HG03097 (cell line): ENCODE results near the gene PLXDC2.

ENCODE experiments used
- ATAC-seq: cut with Tn5 transposase; IDR thresholded peaks from one replicate; pipeline ENCODE4 v1.9.1; 2021; ENCODE audit not compliant: unreplicated experiment, low FRiP score

PLXDC2 gene

DNA sequence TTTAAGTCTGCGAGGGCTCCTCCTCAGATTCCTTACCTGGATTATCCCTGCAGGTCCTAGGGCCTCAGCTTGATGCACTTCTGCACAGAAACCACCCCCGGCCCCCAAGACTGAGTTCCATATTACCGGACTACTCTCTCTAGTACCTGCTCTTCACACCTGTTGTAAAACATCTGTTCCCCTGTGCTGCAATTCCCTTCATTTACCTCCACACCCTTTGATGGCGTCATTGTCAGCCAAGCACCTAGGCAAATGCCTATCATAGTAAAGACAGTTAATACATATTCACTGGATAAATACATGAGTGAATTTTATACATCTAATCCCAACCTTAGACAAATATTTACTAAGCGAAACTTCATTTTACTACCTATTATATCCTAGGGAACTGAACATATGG, 275.5 kb downstream of the PLXDC2 start:
- ATAC-seq = no peak

- no peak for ATAC-seq
These were observed 277.4 kb downstream of the PLXDC2 start for GRCh38 chr10:20093600-20093999.

GRCh38 chr10:20094226-20094976, 278.2 kb downstream of the PLXDC2 start:
- no peak for ATAC-seq

GRCh38 chr10:20100171-20100570, 283.9 kb downstream of the PLXDC2 start:
- no peak for ATAC-seq

GRCh38 chr10:20105236-20105635, 289.0 kb downstream of the PLXDC2 start:
- ATAC-seq = no peak

- ATAC-seq = no peak
These were observed 289.7 kb downstream of the PLXDC2 start for GRCh38 chr10:20105931-20106330.

- ATAC-seq = no peak
These were observed 291.8 kb downstream of the PLXDC2 start for GRCh38 chr10:20108021-20108420.

DNA sequence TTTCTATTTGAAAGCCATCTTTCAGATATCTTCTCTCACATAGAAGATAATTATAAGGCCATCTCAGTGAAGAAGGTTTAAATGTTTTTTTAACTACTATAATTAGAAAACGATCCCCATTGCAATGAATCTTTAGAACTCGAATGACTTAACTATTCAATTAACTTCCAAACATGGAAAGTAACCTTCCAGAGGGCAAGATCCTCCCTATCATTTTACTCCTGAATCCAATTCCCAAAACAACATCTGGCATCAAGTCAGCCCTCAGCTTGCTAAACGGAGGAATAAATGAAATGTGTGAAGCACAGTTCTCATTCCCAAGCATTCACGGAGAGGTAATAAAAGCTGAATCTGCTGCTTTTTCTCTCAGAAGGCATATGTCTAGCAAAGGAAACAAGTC, 293.4 kb downstream of the PLXDC2 start:
- ATAC-seq = no peak

- ATAC-seq = no peak
These were observed 294.2 kb downstream of the PLXDC2 start for GRCh38 chr10:20110125-20111100.

DNA sequence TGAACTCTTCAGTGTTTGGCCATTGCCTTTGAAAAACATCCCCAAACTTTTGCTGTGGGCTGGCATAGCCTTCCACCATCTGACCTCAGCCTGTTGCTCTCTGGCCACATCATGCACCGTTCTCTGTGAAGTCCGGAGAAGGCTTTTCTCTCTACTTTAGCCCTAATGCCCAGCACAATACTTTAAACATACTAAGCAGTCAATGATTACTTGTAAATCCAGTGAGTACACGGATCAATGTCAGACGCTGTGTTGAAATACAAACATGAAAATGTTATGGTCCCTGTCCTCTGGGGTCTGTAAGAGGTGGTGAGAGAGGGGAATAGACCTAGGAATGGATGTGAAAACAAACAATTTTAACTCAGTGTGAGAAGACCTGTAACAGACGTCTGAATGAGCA, 297.9 kb downstream of the PLXDC2 start:
- no peak for ATAC-seq

GRCh38 chr10:20115894-20116293, 299.7 kb downstream of the PLXDC2 start:
- no peak for ATAC-seq

- no peak for ATAC-seq
These were observed 301.2 kb downstream of the PLXDC2 start for GRCh38 chr10:20117471-20117870.

DNA sequence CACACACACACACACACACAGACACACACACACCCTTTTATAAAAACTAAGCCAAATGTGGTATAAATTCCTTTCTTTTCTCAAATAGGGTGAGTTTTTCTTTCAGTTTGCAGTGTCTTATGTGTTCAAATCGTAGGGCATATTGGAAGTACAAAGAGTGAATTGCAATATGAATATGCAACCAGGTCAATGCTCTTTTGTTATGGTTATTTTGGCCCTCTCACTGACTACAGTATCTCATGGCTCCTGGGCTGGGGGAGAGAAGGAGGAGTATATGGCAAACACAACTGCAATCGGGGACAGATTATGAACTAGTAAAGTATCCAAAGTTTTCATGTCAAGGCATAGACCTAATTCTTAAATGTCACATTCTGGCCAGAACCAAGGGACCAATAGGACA, 301.9 kb downstream of the PLXDC2 start:
- ATAC-seq = no peak

DNA sequence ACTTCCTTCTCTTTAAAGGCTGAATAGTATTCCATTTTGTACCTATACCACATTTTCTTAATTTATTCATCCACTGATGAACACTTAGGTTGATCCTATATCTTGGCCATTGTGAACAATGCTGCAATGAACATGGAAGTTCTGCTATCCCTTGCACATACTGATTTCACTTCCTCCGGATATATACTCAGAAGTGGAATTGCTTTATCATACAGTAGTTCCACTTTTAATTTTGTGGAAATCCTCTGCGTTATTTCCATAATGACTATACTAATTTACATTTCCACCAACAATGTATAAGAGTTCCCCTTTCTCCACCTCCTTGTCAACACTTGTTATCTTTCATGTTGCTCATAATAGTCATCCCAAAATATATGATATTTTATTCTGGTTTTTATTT, 312.6 kb downstream of the PLXDC2 start:
- ATAC-seq = no peak

DNA sequence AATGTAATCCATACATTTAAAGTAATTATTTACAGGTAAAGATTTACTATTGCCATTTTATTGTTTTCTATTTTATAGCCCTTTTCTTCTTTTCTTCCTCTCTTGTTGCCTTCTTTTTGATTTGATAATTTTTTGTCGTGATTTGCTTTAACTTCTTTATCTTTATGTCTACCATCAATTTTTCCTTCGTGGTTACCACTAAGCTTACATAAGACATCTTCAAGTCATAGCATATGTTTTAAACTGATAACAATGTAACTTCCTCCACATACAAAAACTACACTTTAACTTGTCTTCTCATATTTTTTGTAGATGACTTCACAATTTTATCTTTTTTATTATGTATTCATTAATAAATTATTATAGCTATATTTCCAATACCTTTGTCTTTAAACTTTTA, 316.6 kb downstream of the PLXDC2 start:
- ATAC-seq = no peak

GRCh38 chr10:20133669-20134189, 317.5 kb downstream of the PLXDC2 start:
- ATAC-seq = no peak

DNA sequence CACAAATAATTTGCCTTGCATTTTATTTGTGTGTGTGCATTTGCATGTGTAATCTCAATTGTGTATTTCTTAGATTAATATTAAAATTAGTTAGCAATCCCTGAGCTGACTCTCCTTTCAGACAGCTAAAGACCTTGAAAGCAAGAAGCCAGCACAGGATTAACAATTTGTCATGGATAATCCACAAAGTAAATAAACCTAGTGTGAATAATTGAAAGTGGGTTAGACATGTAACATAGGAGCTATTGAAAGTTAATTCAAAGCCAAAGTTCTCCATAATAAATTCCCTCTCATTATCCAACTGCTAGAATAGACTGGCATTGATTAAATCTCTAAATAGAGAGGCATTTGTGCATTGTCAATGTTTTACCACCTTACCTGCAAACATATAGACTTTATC, 326.1 kb downstream of the PLXDC2 start:
- no peak for ATAC-seq

- no peak for ATAC-seq
These were observed 328.0 kb downstream of the PLXDC2 start for GRCh38 chr10:20144268-20144667.

DNA sequence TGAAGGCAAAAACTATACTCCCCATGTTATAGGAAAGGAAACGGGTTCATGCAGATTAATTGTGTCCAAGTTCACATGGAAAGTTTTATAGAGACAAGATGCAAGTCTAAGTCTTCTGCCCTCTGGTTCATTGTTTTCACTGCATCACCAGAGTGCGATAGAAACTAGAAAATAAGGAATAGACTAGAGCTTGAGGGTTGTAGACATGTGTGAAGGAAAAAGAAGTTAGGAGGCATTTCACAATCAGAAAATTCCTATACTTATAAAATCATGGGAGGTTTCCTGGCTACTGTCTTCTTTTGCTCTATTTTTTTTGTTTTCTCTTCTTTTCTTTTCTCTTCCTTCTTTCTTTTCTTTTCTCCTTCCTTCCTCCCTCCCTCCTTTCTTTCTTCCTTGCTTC, 329.8 kb downstream of the PLXDC2 start:
- no peak for ATAC-seq

GRCh38 chr10:20147684-20148083, 331.5 kb downstream of the PLXDC2 start:
- ATAC-seq = no peak

DNA sequence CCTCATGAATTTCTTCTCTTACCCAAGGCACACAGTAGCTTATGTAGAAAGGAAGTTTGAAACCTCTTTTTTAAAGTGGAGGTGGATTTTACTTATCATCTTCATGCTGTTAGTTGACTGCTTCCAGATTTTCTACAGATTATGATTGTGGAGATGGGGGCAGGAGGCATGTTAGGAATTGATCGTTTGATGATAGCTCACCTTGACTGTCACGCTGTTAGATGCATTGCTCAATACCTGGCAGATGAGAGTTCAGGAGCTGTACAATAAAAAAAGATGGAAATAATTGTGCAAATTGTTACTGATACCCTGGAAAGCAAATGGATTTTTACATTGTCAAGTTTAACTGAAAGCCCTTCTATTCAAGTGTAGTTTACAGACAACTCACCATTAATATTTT, 340.3 kb downstream of the PLXDC2 start:
- no peak for ATAC-seq
